DLD1 (cell line): Measurements from ENCODE around the gene RAD51D.
"Not testable (repeated sequence)": the region's sequence is repeated elsewhere in the genome, so short reads cannot be mapped to it uniquely, and the experiment has no call there.

Source experiments
- in situ Hi-C: cut with HindIII; loops from 2 replicates; pipeline ENCODE4 v1.10.0; 2017; ENCODE audit warnings: low sequenced_read_pairs

The RAD51D gene

DNA sequence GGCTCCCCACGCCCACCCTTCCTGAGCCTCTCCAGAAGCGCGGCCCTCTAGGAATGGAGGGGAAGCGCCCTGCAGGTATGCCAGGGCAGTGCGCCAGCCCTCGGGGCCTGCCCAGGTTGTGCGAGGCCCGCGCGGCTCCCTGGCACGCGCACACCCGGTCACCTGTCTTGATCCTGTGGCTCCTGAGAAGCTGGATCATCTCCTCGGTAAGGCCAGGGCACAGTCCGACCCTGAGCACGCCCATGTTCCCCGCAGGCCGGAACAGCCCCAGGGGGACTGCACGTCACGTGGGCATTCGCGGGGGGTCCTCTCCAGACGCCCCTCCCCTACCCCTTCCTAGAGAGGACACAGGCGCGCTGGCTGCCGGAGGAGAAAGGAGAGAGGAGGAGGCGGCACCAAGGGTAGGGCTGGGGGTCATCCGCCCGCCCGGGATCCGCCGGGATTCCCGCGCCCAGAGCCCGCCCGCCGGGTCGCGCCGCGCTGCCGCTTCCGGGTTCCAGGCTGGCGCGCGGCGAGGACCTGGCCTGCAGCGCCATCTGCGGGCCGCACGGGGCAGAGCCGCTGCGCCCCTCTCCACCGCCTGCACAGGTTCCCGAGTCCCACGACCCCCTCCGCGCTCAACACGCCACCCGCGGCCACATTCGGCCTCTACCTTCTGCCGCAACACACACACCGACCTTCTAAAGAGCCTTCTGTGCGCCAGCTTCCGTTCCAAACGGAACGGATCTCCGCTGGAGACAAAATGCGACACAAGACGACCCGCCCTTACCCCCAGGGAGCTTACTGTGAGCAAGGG is at the start of gene RAD51D:
Gene RAD51D, minus strand, starts transcription at position 491 of the 796 bp plus-strand sequence. Its CDS starts 247 bp downstream, at position 244.
- in situ Hi-C loops: no loop called here

DNA sequence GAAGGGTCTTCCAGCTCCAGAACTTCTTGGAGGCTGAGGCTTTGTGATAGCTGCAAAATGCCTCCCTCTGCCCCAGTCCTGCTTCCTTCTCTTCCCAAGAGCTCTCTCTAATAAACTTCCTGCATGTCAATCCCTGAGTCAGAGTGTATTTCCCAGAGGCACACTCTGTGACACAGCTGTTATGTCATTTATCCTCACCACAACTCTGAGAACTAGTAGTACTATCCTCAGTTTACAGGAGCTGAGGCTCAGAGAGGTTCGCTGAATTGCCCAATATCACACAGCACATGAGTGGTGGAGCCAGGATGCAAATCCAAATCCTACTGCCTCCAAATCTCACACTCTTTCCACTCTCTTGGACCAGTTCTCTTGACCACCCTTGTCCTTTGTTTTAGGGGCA is 48.0 kb upstream of the RAD51D start:
- in situ Hi-C loops: no loop called here

DNA sequence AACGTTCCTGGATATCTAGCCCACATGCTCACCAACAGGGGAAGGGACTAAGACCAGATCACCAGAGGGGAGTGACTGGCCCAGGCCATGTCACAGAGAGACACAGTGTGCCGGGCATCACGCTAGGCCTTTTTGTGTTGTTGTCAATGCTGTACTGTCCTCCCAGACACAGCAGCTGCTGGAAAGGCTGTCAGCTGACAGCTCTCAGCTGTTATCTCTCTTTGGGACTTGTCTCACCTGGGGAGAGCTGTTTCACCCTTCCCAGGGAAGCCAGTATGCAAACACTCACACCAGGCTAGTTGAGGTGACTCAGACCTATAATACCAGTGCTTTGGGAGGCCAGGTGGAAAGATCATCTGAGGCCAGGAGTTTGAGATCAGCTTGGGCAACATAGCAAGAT is 47.4 kb upstream of the RAD51D start:
- in situ Hi-C loops: no loop called here

DNA sequence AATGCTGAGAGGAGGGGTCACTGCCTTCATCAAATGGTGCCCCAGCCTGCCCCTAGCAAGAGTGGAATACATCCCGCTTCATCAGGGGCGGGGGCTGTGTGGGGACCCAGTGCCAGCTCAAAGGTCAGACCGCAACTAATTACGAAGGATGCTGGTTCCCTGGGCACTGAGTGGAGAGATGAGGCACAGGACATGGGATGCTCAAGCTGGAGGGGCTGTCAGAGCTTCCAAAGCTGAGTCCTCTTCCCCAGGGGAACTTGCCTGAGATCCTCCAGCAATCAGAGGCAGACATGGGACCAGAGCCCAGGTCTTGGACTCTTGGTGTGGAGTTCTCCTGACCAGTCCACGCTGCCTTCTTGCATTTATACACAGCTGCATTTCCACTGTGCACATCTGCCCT is 46.9 kb upstream of the RAD51D start:
- in situ Hi-C loops: no loop called here

DNA sequence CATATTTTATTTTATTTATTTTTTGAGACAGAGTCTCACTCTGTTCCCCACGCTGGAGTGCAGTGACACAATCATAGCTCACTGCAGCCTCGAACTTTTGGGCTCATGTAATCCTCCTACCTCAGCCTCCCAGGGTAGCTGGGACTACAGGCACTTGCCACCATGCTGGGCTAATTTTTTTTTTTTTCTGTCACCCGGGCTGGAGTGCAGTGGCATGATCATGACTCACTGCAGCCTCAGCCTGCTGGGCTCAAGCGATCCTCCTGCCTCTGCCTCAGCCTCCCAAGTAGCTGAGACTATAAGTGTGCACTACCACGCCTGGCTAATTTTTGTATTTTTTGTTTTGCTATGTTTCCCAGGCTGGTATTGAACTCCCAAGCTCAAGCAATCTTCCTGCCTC is 45.1 kb upstream of the RAD51D start:
- in situ Hi-C loops: no loop called here

DNA sequence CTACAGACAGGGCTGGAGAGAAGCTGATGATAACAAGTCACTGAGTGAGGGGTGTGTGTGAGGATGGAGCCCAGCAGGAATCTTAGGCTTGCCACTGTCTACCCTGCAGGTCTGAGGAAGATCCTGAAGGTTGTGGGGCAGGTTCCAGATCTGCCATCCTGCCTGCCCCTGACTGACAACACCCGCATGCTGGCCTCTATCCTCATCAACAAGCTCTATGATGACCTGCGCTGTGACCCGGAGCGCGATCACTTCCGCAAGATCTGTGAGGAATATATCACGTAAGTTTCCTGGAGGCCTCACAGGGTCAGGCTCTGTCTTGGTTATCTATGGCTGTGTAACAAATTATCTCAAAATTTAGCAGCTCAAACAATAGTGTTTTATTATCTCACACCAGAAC is 44.2 kb upstream of the RAD51D start:
- in situ Hi-C loops: no loop called here

DNA sequence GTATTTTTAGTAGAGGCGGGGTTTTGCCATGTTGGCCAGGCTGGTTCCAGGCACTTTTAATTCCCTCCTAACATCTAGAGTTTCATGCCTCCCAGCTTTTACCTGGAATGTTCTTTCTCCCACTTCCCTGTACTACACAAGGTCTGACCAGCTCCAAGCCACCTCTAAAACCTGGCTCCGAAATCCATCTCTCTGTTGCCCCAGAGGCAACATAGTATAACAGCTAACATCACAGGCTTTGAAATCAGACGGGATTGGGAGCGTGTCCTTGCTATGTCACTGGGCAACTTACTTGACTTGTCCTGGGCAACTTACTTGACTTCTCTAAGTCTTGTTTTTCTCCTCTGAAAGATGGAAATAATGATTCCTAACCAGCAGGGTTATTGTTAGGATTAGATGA is 43.1 kb upstream of the RAD51D start:
- in situ Hi-C loops: no loop called here

DNA sequence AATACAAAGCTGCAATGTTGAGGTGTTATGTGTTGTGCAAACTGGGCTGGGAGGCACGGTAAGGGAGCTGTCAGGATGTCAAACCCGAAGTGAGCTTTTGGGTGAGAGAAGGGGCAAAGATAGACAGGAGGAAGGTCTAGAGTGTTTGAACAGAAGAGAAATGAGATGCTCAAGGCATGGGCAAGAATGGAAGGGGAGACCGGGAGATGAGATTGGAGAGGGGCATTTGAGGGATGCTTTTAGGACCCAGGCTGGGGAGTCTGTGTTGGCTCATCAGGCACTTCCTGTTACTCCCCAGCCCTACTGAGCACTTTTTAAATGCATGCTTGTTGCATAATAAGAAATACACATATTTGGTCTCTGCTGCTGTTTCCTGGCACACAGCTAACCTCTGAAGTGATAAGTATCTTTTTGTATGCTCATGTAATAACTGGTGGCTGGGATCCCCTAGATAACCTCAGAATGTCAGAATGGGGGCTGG is 41.7 kb upstream of the RAD51D start:
- in situ Hi-C loops: no loop called here

DNA sequence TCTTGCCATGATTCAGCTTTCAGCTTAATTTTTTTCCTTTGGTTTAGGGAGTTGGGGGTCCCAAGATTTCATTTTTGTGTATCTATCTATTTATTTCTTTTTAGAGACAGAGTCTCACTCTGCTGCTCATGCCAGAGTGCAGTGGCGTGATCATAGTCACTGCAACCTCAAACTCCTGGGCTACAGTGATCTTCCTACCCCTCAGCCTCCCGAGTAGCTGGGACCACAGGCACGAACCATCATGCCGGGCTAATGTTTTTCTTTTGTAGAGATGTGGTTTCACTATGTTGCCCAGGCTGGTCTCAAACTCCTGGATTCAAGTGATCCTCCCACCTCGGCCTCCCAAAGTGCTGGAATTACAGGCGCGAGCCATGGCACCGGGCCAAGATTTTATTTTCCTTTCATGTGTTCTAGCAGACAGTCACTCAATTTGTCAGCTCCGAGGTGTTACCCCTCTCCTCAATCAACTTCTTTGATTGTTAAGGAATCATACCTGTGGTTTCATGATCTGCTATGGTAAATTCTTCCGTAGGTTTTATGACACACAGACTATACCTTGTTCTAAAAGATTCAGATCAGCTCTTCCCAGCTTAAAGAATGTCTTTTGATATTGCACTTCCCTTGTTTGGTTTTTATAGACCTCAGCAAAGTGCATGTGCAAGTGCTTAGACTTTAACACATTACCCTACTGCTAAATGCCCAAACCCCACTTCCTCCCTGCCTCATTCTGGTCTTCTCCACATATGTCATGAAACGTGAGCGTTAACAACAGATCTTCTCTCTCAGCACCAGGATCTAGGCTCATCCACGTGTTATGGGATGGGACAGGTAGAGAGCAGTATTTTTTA is 40.9 kb upstream of the RAD51D start:
- in situ Hi-C loops: no loop called here

DNA sequence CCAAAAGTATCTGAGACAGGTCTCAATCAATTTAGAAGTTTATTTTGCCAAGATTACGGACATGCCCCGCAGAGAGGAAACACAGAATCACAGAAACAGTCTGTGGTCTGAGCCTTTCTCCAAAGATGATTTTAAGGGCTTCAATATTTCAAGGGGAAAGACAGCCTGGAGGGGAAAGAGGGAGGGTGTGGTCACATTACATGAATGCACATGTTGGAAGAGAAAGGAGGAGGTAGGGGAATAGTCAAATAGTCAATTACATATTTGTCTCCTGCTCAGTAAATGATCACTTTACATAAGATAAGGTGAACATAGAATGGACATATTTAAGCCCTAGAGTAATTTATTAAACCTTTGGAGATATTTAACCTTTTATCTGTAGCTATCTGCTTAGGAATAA is 40.3 kb upstream of the RAD51D start:
- in situ Hi-C loops: no loop called here

DNA sequence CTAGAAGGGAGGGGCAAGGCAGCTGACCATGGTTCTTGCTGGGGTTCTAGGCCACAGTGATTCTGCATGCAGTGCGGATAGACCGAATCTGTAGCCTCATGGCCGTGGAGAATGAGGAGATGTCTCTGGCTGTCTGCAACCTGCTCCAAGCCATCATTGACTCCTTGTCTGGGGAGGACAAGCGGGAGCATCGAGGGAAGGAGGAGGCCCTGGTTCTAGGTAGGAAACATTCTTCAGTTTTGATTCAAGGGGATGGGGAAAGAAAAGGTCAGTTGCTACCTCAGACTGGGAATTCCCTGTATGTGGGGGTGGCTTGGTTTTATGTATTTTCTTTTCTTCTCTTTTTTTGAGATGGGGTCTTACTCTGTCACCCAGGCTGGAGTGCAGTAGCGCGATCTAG is 35.6 kb upstream of the RAD51D start:
- in situ Hi-C loops: no loop called here

DNA sequence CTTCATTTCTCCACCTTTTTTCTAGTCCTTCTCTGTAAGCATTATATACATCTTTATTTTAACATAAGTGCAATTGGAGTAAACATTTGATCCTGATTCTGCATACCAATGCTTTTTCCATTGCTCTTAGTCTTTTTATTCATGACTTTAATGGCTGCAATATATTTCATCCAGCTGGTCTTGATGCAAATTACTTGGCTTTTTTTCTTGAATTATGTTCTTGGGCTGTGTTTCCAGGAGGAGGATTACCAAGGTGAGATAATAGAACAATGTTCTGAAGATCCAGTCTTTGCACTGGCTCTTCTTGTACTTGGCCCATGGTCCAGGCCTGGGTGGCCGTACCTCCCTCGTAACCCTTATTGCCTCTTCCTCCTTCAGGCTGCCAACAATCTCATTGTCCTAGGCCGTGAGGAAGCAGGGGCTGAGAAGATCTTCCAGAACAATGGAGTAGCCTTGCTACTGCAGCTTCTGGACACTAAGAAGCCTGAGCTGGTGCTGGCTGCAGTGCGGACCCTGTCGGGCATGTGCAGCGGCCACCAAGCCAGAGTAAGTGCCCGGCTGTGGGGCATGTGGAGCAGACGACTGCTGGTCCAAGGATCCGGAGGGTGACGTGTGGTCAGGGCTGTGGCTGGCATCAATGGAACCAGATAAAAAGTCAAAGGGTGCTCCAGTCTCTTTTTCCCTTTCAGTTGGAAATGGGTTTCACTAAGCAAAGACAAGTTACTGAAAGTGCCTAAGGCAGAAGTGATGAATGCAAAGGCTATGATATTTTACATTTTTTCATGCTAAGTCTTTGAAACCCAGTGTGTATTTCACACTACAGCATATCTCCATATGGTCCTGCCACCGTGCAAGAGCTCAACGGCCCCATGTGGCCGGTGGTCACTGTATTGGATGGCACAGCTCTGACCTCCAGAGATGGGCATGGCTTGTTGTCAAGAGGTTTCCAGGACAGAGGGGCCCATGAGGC is 34.8 kb upstream of the RAD51D start:
- in situ Hi-C loops: no loop called here

DNA sequence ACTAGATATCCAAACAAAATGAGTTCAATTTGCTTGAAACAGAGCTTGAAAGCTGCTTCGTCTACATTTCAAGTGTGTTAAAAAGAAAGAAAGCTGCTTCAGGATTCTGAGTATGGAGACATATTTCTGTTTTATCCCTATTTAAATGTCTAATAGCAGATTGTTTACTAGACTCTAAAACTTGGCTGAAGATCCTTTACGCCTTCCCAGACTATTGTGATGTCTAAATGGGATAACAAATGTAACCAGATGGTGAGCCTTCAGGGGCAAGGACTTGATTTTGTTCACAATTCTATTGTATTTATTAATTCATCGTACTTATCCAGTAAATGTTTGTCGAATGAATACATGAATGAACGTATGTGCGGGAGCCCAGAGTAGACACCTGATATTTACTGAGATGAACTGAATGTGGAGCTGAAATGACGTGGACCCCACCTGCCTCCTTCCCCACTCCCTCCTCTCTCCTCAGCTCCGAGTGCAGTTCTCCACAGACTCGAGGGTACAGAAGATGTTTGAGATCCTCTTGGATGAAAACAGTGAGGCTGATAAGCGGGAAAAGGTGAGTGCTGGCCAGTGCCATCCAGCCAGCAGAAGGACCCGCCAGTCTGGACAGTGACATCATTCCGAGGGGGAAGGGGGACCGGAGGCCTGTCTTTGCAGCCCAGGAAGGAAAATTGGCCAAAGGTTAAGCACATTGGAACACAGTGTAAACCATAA is 32.9 kb upstream of the RAD51D start:
- in situ Hi-C loops: no loop called here

DNA sequence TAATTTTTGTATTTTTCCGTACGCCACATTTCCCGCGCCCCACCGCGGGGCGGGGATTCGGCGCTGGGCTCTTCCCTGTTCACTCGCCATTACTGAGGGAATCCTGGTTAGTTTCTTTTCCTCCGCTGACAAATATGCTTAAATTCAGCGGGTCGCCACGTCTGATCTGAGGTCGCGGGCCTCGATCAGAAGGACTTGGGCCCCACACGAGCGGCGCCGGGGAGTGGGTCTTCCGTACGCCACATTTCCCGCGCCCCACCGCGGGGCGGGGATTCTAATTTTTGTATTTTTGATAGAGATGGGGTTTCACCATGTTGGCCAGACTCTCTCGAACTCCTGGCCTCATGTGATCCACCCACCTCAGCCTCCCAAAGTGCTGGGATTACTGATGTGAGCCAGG is 31.4 kb upstream of the RAD51D start:
- in situ Hi-C loops: not testable (repeated sequence)

DNA sequence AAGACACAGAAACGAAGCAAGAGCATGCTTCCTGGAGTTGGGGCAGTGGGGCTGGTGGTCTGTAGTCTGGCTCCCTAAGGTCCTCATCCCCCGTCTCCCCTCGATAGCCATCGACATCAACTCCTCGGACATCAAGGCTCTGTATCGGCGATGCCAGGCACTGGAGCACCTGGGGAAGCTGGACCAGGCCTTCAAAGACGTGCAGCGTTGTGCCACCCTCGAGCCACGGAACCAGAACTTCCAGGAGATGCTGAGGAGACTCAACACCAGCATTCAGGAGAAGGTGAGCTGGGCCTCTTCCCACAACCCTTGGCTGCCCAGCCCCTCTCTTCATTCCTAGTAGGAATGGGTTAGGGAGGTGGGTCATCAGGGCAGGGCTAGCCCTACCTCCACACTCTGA is 30.3 kb upstream of the RAD51D start:
- in situ Hi-C loops: loop anchor here (25.0 kb wide), 2 partner anchors 638 to 738 kb away; no protein-coding TSS in a partner anchor

DNA sequence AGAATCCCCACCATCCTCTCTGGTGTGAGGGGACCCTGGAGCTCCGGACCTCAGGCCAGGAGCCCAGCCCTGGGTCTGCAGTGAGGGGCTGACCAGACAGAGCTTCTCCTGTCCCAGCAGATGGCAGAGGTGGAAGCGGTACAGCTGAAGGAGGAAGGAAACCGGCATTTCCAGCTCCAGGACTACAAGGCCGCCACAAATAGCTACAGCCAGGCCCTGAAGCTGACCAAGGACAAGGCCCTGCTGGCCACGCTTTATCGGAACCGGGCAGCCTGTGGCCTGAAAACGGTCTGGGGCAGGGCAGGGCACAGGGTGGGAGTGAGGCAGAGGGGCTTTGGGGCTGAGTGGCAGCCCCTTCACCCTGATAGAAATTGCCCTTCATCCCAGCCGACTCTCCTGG is 28.5 kb upstream of the RAD51D start:
- in situ Hi-C loops: loop anchor here (25.0 kb wide), 2 partner anchors 636 to 736 kb away; no protein-coding TSS in a partner anchor

DNA sequence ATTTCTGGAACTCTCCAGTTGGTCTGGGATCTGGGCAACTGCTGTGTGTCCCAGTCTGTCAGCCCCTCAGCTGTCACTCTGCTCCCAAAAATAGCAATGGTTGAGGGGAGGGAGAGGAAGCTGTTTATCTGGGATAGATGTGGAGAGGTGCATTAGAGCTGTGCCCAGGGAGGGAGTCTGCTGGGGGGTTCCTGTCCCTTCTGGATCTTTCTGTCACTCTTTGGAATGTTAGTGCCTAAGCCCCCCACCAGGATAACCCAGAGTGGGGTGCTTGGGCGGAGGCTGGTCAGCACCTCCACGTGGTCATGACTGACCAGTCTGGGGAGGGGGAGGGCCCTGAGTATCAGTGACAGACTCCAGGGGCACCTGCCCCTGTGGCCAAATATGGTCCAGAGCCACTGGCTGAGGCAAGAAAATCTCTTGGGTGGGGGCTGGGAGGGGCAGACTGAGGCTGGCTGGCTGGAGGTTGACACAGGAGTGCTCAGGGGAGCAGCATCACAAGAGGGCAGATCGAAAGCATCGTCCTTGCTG is 27.8 kb upstream of the RAD51D start, which contains the start of gene UNC45B:
Gene UNC45B, plus strand, starts transcription at position 443 of the 531 bp plus-strand sequence. CDS start 447 bp downstream, outside the sequence.
- in situ Hi-C loops: loop anchor here (25.0 kb wide), 2 partner anchors 635 to 735 kb away; no protein-coding TSS in a partner anchor

DNA sequence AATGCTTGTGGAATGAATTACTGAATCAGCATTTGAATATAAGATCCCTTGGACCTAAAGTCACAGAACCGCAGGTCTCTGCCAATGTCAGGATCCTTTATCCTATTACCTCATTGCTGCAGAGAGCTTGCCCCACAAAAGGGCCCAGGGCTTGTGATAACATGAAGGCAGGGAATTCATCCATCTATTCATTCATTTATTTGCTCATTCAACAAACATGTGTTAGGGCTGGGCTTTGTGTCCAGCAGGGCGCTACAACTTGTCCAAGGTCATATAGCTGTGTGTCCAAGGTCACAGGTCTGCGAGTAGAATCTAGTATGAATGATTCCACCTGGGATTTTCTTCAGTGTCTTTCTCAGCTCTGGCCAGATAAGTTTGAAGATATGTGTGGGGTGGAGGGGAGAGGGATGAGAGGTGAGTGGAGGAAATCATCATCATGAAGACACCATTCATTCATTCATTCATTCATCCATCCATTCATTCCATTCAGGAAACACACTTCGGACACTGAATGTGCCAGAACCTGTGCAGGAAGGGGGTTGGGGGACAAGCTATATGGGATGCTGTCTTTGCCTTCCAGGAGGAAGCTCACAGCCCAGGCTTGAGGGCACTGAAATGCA is 26.7 kb upstream of the RAD51D start:
- in situ Hi-C loops: loop anchor here (25.0 kb wide), 2 partner anchors 634 to 734 kb away; no protein-coding TSS in a partner anchor

DNA sequence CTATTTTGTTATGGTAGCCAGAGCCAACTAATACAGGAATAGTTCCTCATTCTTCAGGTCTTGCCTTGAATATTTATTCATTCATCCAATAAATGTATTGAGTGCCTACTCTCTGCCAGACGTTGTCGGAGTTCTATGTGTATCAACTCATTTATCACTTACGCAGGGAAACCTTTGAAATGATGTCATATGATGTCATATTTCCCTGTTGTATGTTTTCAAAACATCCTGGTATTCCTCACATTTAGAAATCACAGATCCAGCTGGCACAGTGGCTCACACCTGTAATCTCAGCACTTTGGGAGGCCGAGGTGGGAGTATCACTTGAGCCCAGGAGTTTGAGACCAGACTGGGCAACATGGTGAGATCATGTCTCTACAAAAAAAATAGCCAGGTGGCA is 25.2 kb upstream of the RAD51D start:
- in situ Hi-C loops: loop anchor here (25.0 kb wide), 2 partner anchors 633 to 733 kb away; no protein-coding TSS in a partner anchor
